Measurements from ENCODE around the gene STK24.

Gene STK24

DNA sequence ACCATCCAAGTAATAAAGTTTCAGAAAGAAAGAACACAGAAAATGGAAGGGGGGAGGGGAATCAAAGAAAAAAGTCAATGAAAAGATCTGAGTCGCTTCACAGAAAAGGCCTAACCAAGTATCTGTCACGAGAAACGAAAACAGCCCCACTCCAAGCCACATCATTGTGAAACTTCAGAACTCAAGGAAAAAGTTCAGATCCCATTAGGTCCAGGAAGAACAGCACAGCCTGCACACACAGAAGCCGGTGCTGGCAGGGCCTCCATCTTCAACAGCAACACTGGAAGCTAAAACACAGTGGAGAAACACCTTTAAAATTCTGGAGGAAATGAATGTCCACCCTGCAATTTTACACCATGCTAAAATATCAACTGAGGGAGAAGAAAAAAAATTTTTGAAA, 8.0 kb downstream of the STK24 start:
- Histone ChIP-seq H3K79me2 (ENCODE audit: low read length) (peaks cover 100% of the 10 kb centered on the region), H3K27me3 (ENCODE audit: low read depth, low read length) (no peaks in the 10 kb centered on the region), H3K4me2 (ENCODE audit: low read length) (no peak overlapping the region), H3K27ac (ENCODE audit: low read length) (no peak overlapping the region), H4K20me1 (ENCODE audit: insufficient read depth, low read length) (peaks cover 98% of the 10 kb centered on the region), H3K4me1 (ENCODE audit: low read length) (peaks cover 53% of the 10 kb centered on the region), H3K9ac (ENCODE audit: low read length) (no peak overlapping the region), H3K36me3 (replicated peaks; ENCODE audit: low read depth, low read length) (peaks cover 12% of the 10 kb centered on the region), H3K9me3 (ENCODE audit: insufficient read depth, low read length) (no peaks in the 10 kb centered on the region), H3K4me3 (ENCODE audit: low read length) (no peak overlapping the region), H2AFZ (ENCODE audit: low read depth, low read length) (no peak overlapping the region)
- TF ChIP-seq CTCF (IDR thresholded peaks at IDR 0.05; ENCODE audit: low read depth, low read length) (no peak), EZH2phosphoT487 (IDR thresholded peaks at IDR 0.05; ENCODE audit: low read depth) (no peak)

GRCh38 chr13:98567140-98567539, 9.8 kb downstream of the STK24 start:
- Histone ChIP-seq H3K27me3 (ENCODE audit: low read depth, low read length) (no peaks in the 10 kb centered on the region), H2AFZ (ENCODE audit: low read depth, low read length) (no peak overlapping the region), H3K36me3 (replicated peaks; ENCODE audit: low read depth, low read length) (peaks cover 12% of the 10 kb centered on the region), H3K4me1 (ENCODE audit: low read length) (peaks cover 43% of the 10 kb centered on the region), H3K79me2 (ENCODE audit: low read length) (peaks cover 99% of the 10 kb centered on the region), H3K9me3 (ENCODE audit: insufficient read depth, low read length) (no peaks in the 10 kb centered on the region), H4K20me1 (ENCODE audit: insufficient read depth, low read length) (peaks cover 95% of the 10 kb centered on the region), H3K4me3 (ENCODE audit: low read length) (no peak overlapping the region), H3K9ac (ENCODE audit: low read length) (no peak overlapping the region), H3K27ac (ENCODE audit: low read length) (no peak overlapping the region), H3K4me2 (ENCODE audit: low read length) (no peak overlapping the region)
- TF ChIP-seq EZH2phosphoT487 (IDR thresholded peaks at IDR 0.05; ENCODE audit: low read depth) (no peak), CTCF (IDR thresholded peaks at IDR 0.05; ENCODE audit: low read depth, low read length) (no peak)

DNA sequence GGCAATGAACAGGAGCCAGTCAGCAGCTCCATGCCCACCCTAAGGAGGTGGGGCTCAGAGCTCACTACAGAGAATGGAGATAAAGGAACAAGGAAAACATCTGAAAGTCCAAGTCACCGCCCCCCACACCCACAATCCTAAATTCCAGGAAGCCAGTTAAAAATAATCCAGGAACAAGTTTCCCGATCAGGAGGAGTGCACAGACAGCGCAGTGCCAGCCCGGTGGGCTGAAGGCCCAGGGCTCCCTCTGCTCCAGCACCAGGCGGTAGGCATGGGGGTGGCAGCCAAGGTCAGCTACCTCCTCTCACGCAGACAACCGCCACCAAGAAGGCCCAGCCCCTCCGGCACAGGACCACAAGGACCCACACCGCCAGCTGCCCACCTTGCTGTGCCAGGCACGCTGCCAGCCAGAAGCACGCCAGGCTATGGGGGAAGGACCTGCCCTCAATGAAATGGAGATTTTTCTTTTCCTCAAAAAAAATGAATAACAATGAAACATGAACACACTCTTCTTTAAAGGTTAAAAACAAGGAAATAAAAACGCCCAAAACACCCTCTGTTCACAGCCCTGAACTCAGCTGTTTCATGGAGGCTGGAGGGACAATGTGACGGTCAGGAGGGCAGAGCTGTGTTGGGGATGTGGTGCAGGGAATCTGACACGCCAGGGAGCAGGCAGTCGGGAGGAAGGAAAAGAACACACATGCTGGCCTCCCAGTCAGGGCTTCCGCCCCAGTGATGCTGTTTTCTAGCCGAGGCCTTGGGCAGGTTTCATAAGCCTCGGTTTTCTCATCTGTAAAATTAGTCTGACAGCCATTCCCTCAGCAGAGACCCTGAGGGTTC, 11.0 kb downstream of the STK24 start:
- H3K9ac ChIP-seq (ENCODE audit: low read length), result no peak overlapping the region
- peaks cover 12% of the 10 kb centered on the region for H3K36me3 ChIP-seq (replicated peaks; ENCODE audit: low read depth, low read length)
- H3K27me3 ChIP-seq (ENCODE audit: low read depth, low read length), result no peaks in the 10 kb centered on the region
- H3K4me1 ChIP-seq (ENCODE audit: low read length), result peaks cover 31% of the 10 kb centered on the region
- no peak overlapping the region for H3K4me3 ChIP-seq (ENCODE audit: low read length)
- TF ChIP-seq CTCF (IDR thresholded peaks at IDR 0.05; ENCODE audit: low read depth, low read length) (no peak), EZH2phosphoT487 (IDR thresholded peaks at IDR 0.05; ENCODE audit: low read depth) (no peak)
- peaks cover 94% of the 10 kb centered on the region for H4K20me1 ChIP-seq (ENCODE audit: insufficient read depth, low read length)
- H3K9me3 ChIP-seq (ENCODE audit: insufficient read depth, low read length), result no peaks in the 10 kb centered on the region
- peaks cover 99% of the 10 kb centered on the region for H3K79me2 ChIP-seq (ENCODE audit: low read length)
- H3K4me2 ChIP-seq (ENCODE audit: low read length), result no peak overlapping the region
- no peak overlapping the region for H3K27ac ChIP-seq (ENCODE audit: low read length)
- H2AFZ ChIP-seq (ENCODE audit: low read depth, low read length), result no peak overlapping the region

- 0 out of 2 replicates have a peak overlapping the region, but pooled peaks have one; percentile 25 for H3K4me3 ChIP-seq (ENCODE audit: low read length)
- H3K9ac ChIP-seq (ENCODE audit: low read length), result no peak overlapping the region
- H3K27me3 ChIP-seq (ENCODE audit: low read depth, low read length), result no peaks in the 10 kb centered on the region
- no peaks in the 10 kb centered on the region for H3K9me3 ChIP-seq (ENCODE audit: insufficient read depth, low read length)
- no peak for TF ChIP-seq CTCF (IDR thresholded peaks at IDR 0.05; ENCODE audit: low read depth, low read length)
- no peak for TF ChIP-seq EZH2phosphoT487 (IDR thresholded peaks at IDR 0.05; ENCODE audit: low read depth)
- peaks cover 21% of the 10 kb centered on the region for H3K4me1 ChIP-seq (ENCODE audit: low read length)
- H3K4me2 ChIP-seq (ENCODE audit: low read length), result peak overlapping the region; percentile 53
- H4K20me1 ChIP-seq (ENCODE audit: insufficient read depth, low read length), result peaks cover 96% of the 10 kb centered on the region
- peaks cover 11% of the 10 kb centered on the region for H3K36me3 ChIP-seq (replicated peaks; ENCODE audit: low read depth, low read length)
- no peak overlapping the region for H2AFZ ChIP-seq (ENCODE audit: low read depth, low read length)
- H3K27ac ChIP-seq (ENCODE audit: low read length), result no peak overlapping the region
- H3K79me2 ChIP-seq (ENCODE audit: low read length), result peaks cover 99% of the 10 kb centered on the region
Observed at GRCh38 chr13:98564204-98564603, 12.7 kb downstream of the STK24 start.

All from OCI-LY3 (cell line).